Measurements from ENCODE around the gene NXPH2.
"Not testable (repeated sequence)": the region's sequence is repeated elsewhere in the genome, so short reads cannot be mapped to it uniquely, and the experiment has no call there.

The NXPH2 gene

GRCh38 chr2:138742441-138743057 lies 37.6 kb downstream of the NXPH2 start:
- Mint-ChIP-seq H3K9me3 (no peaks in the 10 kb centered on the region), H3K27ac (ENCODE audit: low read depth) (no peak overlapping the region), H3K27me3 (no peaks in the 10 kb centered on the region), H3K36me3 (ENCODE audit: insufficient read depth) (no peaks in the 10 kb centered on the region), H3K4me1 (no peaks in the 10 kb centered on the region), H3K4me3 (no peak overlapping the region)
- DNase-seq (ENCODE audit: low spot score in 2 of 2) (no peak), ATAC-seq (replicated peaks; ENCODE audit: extremely low read depth, poor library complexity, severe bottlenecking) (no peak)

- no peaks in the 10 kb centered on the region for H3K27me3 Mint-ChIP-seq
Observed at GRCh38 chr2:138741851-138742250, 38.3 kb downstream of the NXPH2 start.

GRCh38 chr2:138737009-138737554 lies 43.1 kb downstream of the NXPH2 start:
- peaks cover 18% of the 10 kb centered on the region for H3K9me3 Mint-ChIP-seq
- not testable (repeated sequence) for DNase-seq (ENCODE audit: low spot score in 2 of 2); H3K27me3 Mint-ChIP-seq

More at GRCh38 chr2:138741851-138742250, 38.3 kb downstream of the NXPH2 start:
- DNase-seq (ENCODE audit: low spot score in 2 of 2), result no peak
- H3K36me3 Mint-ChIP-seq (ENCODE audit: insufficient read depth), result no peaks in the 10 kb centered on the region
- H3K4me3 Mint-ChIP-seq, result no peak overlapping the region
- ATAC-seq (replicated peaks; ENCODE audit: extremely low read depth, poor library complexity, severe bottlenecking), result no peak
- peaks cover 5% of the 10 kb centered on the region for H3K9me3 Mint-ChIP-seq
- H3K27ac Mint-ChIP-seq (ENCODE audit: low read depth), result no peak overlapping the region
- H3K4me1 Mint-ChIP-seq, result no peaks in the 10 kb centered on the region

GRCh38 chr2:138732651-138733050 lies 47.5 kb downstream of the NXPH2 start:
- Mint-ChIP-seq H3K9me3 (peaks cover 18% of the 10 kb centered on the region), H3K4me1 (no peaks in the 10 kb centered on the region), H3K4me3 (no peak overlapping the region), H3K27me3 (no peaks in the 10 kb centered on the region), H3K36me3 (ENCODE audit: insufficient read depth) (no peaks in the 10 kb centered on the region), H3K27ac (ENCODE audit: low read depth) (no peak overlapping the region)
- DNase-seq (ENCODE audit: low spot score in 2 of 2) (no peak), ATAC-seq (replicated peaks; ENCODE audit: extremely low read depth, poor library complexity, severe bottlenecking) (no peak)

More at GRCh38 chr2:138737009-138737554, 43.1 kb downstream of the NXPH2 start:
- H3K4me1 Mint-ChIP-seq; H3K36me3 Mint-ChIP-seq (ENCODE audit: insufficient read depth); H3K27ac Mint-ChIP-seq (ENCODE audit: low read depth); ATAC-seq (replicated peaks; ENCODE audit: extremely low read depth, poor library complexity, severe bottlenecking); H3K4me3 Mint-ChIP-seq: not testable (repeated sequence)

- H3K36me3 Mint-ChIP-seq (ENCODE audit: insufficient read depth), result no peaks in the 10 kb centered on the region
- no peaks in the 10 kb centered on the region for H3K4me1 Mint-ChIP-seq
- H3K9me3 Mint-ChIP-seq, result peaks cover 13% of the 10 kb centered on the region
- no peaks in the 10 kb centered on the region for H3K27me3 Mint-ChIP-seq
- no peak overlapping the region for H3K4me3 Mint-ChIP-seq
- ATAC-seq (replicated peaks; ENCODE audit: extremely low read depth, poor library complexity, severe bottlenecking) (no peak), DNase-seq (ENCODE audit: low spot score in 2 of 2) (no peak)
- H3K27ac Mint-ChIP-seq (ENCODE audit: low read depth), result no peak overlapping the region
Observed at GRCh38 chr2:138730497-138731030, 49.6 kb downstream of the NXPH2 start.

GRCh38 chr2:138727956-138728355 lies 52.2 kb downstream of the NXPH2 start:
- ATAC-seq (replicated peaks; ENCODE audit: extremely low read depth, poor library complexity, severe bottlenecking) (no peak), DNase-seq (ENCODE audit: low spot score in 2 of 2) (no peak)
- no peak overlapping the region for H3K4me3 Mint-ChIP-seq
- no peak overlapping the region for H3K27ac Mint-ChIP-seq (ENCODE audit: low read depth)
- H3K9me3 Mint-ChIP-seq, result no peaks in the 10 kb centered on the region
- no peaks in the 10 kb centered on the region for H3K36me3 Mint-ChIP-seq (ENCODE audit: insufficient read depth)
- no peaks in the 10 kb centered on the region for H3K4me1 Mint-ChIP-seq
- no peaks in the 10 kb centered on the region for H3K27me3 Mint-ChIP-seq

- H3K9me3 Mint-ChIP-seq, result no peaks in the 10 kb centered on the region
- H3K4me3 Mint-ChIP-seq, result no peak overlapping the region
- no peaks in the 10 kb centered on the region for H3K4me1 Mint-ChIP-seq
- no peak overlapping the region for H3K27ac Mint-ChIP-seq (ENCODE audit: low read depth)
- DNase-seq (ENCODE audit: low spot score in 2 of 2) (no peak), ATAC-seq (replicated peaks; ENCODE audit: extremely low read depth, poor library complexity, severe bottlenecking) (no peak)
- no peaks in the 10 kb centered on the region for H3K36me3 Mint-ChIP-seq (ENCODE audit: insufficient read depth)
- no peaks in the 10 kb centered on the region for H3K27me3 Mint-ChIP-seq
Observed at GRCh38 chr2:138726681-138727080, 53.5 kb downstream of the NXPH2 start.

GRCh38 chr2:138724729-138725459 lies 55.3 kb downstream of the NXPH2 start:
- DNase-seq (ENCODE audit: low spot score in 2 of 2), result no peak
- H3K27me3 Mint-ChIP-seq, result peaks cover 8% of the 10 kb centered on the region
- no peak overlapping the region for H3K27ac Mint-ChIP-seq (ENCODE audit: low read depth)
- no peaks in the 10 kb centered on the region for H3K36me3 Mint-ChIP-seq (ENCODE audit: insufficient read depth)
- no peaks in the 10 kb centered on the region for H3K9me3 Mint-ChIP-seq
- H3K4me3 Mint-ChIP-seq, result no peak overlapping the region
- no peaks in the 10 kb centered on the region for H3K4me1 Mint-ChIP-seq
- no peak for ATAC-seq (replicated peaks; ENCODE audit: extremely low read depth, poor library complexity, severe bottlenecking)

GRCh38 chr2:138724327-138724726 lies 55.9 kb downstream of the NXPH2 start:
- H3K4me3 Mint-ChIP-seq, result no peak overlapping the region
- H3K9me3 Mint-ChIP-seq, result no peaks in the 10 kb centered on the region
- no peak for ATAC-seq (replicated peaks; ENCODE audit: extremely low read depth, poor library complexity, severe bottlenecking)
- H3K4me1 Mint-ChIP-seq, result no peaks in the 10 kb centered on the region
- DNase-seq (ENCODE audit: low spot score in 2 of 2), result no peak
- no peaks in the 10 kb centered on the region for H3K36me3 Mint-ChIP-seq (ENCODE audit: insufficient read depth)
- H3K27me3 Mint-ChIP-seq, result peaks cover 8% of the 10 kb centered on the region
- H3K27ac Mint-ChIP-seq (ENCODE audit: low read depth), result no peak overlapping the region

GRCh38 chr2:138723196-138723987 lies 56.8 kb downstream of the NXPH2 start:
- DNase-seq (ENCODE audit: low spot score in 2 of 2) (no peak), ATAC-seq (replicated peaks; ENCODE audit: extremely low read depth, poor library complexity, severe bottlenecking) (no peak)
- H3K36me3 Mint-ChIP-seq (ENCODE audit: insufficient read depth), result no peaks in the 10 kb centered on the region
- H3K27ac Mint-ChIP-seq (ENCODE audit: low read depth), result no peak overlapping the region
- no peaks in the 10 kb centered on the region for H3K4me1 Mint-ChIP-seq
- H3K27me3 Mint-ChIP-seq, result peaks cover 8% of the 10 kb centered on the region
- no peak overlapping the region for H3K4me3 Mint-ChIP-seq
- H3K9me3 Mint-ChIP-seq, result no peaks in the 10 kb centered on the region

GRCh38 chr2:138722316-138722715 lies 57.9 kb downstream of the NXPH2 start:
- no peak overlapping the region for H3K4me3 Mint-ChIP-seq
- no peak overlapping the region for H3K27ac Mint-ChIP-seq (ENCODE audit: low read depth)
- DNase-seq (ENCODE audit: low spot score in 2 of 2) (no peak), ATAC-seq (replicated peaks; ENCODE audit: extremely low read depth, poor library complexity, severe bottlenecking) (no peak)
- no peaks in the 10 kb centered on the region for H3K9me3 Mint-ChIP-seq
- peaks cover 8% of the 10 kb centered on the region for H3K27me3 Mint-ChIP-seq
- no peaks in the 10 kb centered on the region for H3K4me1 Mint-ChIP-seq
- no peaks in the 10 kb centered on the region for H3K36me3 Mint-ChIP-seq (ENCODE audit: insufficient read depth)

- DNase-seq (ENCODE audit: low spot score in 2 of 2) (no peak), ATAC-seq (replicated peaks; ENCODE audit: extremely low read depth, poor library complexity, severe bottlenecking) (no peak)
- no peaks in the 10 kb centered on the region for H3K4me1 Mint-ChIP-seq
- peaks cover 8% of the 10 kb centered on the region for H3K27me3 Mint-ChIP-seq
- H3K9me3 Mint-ChIP-seq, result no peaks in the 10 kb centered on the region
- no peaks in the 10 kb centered on the region for H3K36me3 Mint-ChIP-seq (ENCODE audit: insufficient read depth)
- H3K27ac Mint-ChIP-seq (ENCODE audit: low read depth), result no peak overlapping the region
- no peak overlapping the region for H3K4me3 Mint-ChIP-seq
Observed at GRCh38 chr2:138720035-138720838, 60.0 kb downstream of the NXPH2 start.

All from central memory CD8-positive, alpha-beta T cell (primary cell).